Activated CD8-positive, alpha-beta memory T cell treated with anti-CD3 and anti-CD28 coated beads, Interleukin-2, amount 10 ng/mL, durations not matched to agents 7 days and 5 days (primary cell): ENCODE measurements around the gene NWD2. TPM values are rescaled to one million over a fixed set of nuclear protein-coding genes. Genes with fewer than 3 reads are reported as not detected.

Source experiments
- microRNA-seq: library from miRNA; unstranded; fragments of <30 nt; microRNA quantifications from one replicate; pipeline ENCODE4 v1.2.0, GENCODE V29; 2022
- total RNA-seq, 2 experiments: library from RNA; stranded (reverse); gene quantifications; one replicate each; pipeline ENCODE4 v1.2.3, GENCODE V29; 2021

The NWD2 gene
- total RNA-seq, 2 experiments from 2014 or later, result not detected

Small RNA genes within 50 kb of the gene (microRNA-seq; reads per million reads assigned to microRNA genes)
- gene MIR4801, result not detected
